Esophagus mucosa (tissue), 1 donor: ENCODE results near the gene ITPR1. TPM values are rescaled to one million over a fixed set of nuclear protein-coding genes. Genes with fewer than 3 reads are reported as not detected.

Experiments
- ATAC-seq: fragments of 200-7000 bp; cut with Tn5 transposase; one replicate; pipeline ENCODE4 v1.9.1; 2020
- total RNA-seq: library from RNA; stranded (reverse); gene quantifications from one replicate; pipeline ENCODE4 v1.2.4, GENCODE V29; 2023
- donor health status: DM: yes; HTN: yes; CAD: no.

ITPR1 gene
- total RNA-seq, 1 donor from 2014 or later: 12.7 TPM

GRCh38 chr3:4509983-4510755, 17.0 kb downstream of the ITPR1 start:
- no peak for ATAC-seq

DNA sequence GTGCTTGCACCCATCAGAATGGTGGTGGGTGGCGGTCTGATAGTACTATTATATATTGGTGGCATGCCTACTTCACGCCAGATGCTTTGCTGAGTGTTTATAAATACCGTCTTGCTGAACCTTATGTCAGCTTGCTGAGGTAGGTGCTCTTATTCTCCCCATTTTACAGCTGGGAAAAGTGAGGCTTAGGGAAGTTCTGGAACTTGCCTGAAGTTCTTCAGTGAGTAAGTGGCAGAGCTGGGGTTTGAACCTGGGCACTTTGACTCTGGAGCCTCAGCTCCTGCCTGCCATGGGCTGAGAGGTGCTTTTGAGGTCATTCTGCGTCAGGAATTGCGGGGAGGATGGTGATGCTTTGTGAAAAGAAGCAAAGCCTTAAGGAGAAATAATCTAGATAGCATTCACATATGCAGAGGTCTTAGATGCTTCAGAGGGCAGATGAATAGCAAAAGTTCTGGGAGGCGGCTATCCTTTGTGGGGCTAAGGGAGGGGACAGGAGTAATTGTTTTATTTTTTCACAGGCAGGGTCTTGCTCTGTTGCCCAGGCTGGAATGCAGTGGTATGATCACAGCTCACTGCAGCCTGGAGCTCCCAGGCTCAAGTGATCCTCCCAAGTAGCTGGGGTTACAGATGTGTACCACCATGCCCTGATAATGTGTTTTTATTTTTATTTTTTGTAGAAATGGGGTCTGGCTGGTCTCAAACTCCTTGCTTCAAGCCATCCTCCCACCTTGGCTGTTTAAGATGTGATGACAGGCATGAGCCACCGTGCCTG, 18.5 kb downstream of the ITPR1 start:
- ATAC-seq: no peak

DNA sequence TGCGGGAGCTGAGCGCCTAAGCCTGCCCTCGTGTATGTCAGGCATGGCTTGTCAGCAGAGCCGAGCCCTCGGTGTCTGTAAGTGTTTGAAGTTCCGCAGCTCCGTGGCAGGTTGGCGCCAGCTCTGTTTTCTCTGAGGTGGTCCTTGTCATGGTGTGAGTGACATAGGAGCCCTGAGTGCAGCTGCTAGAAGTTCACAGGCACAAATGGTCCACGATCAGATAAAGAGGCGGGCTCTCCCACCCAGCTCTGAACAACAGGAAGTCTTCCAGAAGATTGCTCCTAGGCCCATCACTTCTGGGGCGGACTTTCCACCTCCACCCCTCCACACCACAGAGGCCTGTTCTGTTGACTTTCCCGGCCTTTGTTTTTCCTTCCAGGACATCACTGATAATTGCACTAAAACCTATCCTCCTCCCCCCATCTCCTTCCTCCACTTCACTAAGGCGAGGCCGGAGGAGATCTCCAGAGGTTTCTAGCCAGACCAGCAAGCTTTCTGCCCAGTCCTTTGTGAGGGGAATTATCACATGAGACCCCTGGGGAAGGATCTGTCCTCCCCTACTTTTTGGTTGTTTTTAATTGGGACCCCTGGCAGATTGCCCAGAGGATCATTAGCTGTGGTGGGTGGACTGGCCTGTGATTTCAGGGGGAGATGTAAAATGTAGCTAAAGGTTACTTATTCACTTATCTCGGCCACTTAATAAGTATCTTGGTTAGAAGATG, 19.9 kb downstream of the ITPR1 start:
- no peak for ATAC-seq

DNA sequence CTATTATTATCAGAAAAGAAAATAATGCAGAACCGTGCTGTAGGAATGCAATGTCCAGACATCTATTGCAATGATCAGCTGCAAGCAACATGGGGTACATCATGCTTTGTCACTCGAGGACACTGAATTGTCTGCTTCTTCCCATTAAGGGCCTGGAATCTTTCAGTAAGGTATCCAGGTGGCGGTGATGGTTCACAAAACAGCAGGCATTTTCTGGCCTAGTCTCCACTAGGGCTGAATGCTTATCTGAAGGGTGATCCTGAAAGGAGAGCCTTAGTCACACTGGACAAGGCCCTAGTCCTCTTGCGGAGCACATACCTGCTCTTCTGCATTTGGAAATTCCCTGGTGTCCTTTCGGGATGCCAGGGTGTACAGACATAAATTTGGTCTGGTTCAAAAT, 21.2 kb downstream of the ITPR1 start:
- no peak for ATAC-seq

GRCh38 chr3:4514916-4515315, 21.8 kb downstream of the ITPR1 start:
- no peak for ATAC-seq

GRCh38 chr3:4515916-4516579, 22.9 kb downstream of the ITPR1 start:
- ATAC-seq: no peak

- ATAC-seq: no peak
These were observed 23.9 kb downstream of the ITPR1 start for GRCh38 chr3:4517093-4517492.

GRCh38 chr3:4517643-4518311, 24.6 kb downstream of the ITPR1 start:
- no peak for ATAC-seq

DNA sequence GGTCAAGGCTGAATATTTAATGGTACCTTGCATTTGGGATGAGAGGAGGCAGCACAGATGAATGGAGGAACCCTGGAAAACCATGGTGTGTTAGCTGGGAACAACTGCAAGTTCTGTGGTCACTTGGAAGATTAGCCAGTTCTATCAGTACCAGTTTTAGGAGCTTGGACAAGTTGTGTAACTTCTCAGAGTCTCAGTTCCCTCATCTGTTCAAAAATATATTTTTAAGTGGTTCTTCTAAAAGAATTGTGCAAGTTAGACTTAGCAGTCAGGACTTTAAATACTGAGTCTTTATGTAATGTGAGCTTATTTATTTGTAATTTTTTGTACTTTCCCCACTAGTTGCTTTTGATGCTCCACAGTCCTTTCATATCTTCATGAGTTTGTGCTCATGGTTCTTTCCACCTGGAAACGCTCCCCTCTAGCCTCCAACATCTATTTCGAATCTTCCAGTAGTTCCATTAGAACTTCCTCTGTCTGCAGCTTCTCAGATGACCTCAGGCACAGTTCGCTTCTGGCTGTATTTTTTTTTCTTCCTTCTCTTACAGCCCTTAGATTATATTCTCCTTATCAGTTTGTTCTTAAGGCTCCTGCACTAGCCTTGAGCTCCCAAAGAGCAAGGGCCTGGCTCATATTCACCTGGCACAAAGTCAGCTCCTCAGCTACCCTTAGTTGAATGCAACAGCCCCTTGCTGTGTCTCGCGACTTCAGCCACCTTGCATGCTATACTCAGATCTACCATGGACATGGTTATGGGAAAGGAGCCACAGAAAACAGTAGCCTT, 27.1 kb downstream of the ITPR1 start:
- no peak for ATAC-seq

- ATAC-seq: no peak
These were observed 29.8 kb downstream of the ITPR1 start for GRCh38 chr3:4522947-4523346.

- no peak for ATAC-seq
These were observed 30.9 kb downstream of the ITPR1 start for GRCh38 chr3:4523710-4524698.

- ATAC-seq: no peak
These were observed 32.5 kb downstream of the ITPR1 start for GRCh38 chr3:4525560-4526223.

DNA sequence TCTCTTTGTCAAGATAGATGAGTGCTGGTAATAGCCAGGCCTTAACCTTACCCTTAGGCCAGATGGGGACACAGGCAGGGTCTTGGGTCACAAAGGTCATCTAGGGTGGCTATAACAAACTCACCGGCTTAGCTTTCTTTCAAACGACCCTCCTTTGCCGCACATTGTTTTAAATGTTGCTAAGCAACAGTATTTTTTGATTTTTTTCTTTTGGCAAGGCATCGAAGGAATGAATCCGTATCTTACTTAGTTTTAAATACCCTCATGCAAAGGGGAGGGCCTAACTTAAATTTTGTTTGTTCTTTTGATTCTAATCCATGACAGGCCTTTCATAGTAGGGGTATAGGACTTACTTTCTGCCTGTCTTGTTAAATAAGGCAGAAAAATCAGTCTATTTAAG, 35.2 kb downstream of the ITPR1 start:
- no peak for ATAC-seq

DNA sequence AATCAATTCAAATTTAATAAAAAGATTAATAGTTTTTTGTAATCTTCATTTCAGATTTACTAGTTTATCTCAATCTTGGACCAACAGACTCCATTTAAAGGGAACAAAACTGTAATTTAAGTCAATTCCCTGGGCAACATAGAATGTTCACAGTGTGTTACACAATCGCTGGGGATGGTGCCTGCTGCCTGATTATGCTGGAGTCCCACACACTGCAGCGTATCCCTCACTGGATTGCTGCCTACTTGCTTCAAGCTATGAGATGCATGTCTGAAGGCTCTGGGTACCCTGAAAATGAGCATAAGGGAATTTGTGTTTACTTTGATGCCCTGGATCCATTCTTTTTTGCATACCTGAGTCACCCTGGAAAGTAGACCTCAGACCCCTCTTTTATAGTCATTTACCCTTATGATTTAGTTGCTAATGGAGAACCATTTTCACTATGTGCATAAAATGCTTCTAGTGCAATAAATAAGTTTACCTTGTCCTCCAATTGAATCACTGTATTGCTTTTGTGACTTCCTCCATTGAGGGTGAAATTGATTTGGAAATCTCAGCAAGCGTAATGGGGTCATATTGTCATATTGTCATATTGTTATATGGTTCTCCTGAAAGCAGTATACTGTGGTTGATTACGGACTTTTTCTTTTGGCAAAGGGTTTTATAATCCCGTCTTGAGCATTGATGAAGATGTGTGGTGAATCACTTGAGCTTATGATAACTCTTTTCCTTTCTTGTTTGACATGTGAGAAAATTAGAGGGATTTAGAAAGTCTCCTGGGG, 35.9 kb downstream of the ITPR1 start:
- no peak for ATAC-seq

- no peak for ATAC-seq
These were observed 36.9 kb downstream of the ITPR1 start for GRCh38 chr3:4529876-4530588.

DNA sequence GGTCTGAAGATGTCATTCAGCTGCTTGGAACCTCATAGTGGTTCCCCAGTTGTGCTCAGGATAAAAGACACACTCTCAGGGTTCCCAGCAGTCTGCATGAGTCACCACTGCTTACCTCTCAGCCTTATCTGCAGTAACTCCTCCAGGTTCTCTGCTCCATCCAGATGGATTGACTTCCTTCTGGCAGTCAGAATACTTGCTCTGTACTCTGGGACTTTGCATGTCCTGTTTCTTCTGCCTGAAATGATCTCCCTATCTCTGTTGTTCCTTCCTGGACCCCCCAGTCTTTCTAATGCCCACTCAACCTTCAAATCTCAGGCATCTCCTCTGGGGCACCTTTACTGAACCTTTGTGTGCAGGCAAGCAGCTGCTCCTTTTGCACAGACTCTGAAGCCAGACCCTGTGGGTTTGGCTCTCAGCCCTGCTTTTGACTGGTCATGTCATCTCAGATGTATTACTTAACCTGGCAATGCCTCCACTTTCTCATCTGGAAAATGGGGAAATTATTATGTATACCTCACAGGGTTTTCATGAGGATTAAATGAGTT, 38.4 kb downstream of the ITPR1 start:
- no peak for ATAC-seq

DNA sequence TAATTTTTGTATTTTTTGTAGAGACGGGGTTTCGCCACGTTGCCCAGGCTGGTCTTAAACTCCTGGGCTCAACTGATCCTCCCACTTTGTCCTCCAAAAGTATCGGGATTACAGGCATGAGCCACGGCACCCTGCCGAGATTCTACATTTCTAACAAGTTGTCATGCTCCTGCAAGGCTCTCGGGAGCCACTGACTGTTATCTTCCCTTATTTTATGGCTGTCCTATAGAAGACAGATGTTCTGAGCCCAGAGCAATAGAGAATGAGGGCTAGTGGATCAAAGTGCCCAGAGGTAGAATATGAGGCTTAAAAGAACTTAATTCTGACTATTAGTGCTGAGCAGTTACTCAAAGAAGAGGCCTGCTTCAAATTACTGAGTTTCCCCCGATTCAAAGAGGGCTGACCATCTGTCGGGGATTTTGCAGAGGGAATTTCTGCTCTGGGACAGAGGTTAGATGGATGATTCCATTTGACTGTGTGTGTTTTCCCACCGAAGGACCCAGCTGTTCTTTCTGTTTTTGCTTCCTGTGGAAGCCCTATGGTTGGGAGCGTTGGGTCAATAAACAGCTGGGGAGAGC, 39.5 kb downstream of the ITPR1 start:
- ATAC-seq: no peak
